ENCODE results near the gene CD163. TPM values are rescaled to one million over a fixed set of nuclear protein-coding genes. Genes with fewer than 3 reads are reported as not detected.

CD163 gene
- total RNA-seq, 2 donors from 2014 or later, result 10.6 to 65.0 TPM

DNA sequence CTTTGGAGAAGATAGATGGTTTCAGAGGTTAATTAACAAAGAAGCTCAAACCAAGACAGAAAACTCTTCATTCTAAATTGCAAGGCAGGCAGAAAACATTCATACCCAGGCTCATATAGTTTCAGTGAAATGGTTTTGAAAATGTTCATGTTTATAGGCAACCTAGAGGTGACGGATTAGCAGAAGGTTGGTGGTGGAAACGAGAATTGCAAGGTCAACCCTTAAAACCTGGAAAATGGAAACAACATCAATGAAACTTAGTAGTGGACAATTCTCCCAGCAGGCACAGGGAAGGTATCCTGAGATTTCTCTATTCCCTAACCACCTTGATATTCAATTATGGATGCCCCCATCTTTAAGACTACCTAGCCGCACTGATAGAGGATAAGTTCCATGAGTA is 965 bp downstream of the CD163 start:
- no peak overlapping the region for H3K4me3 ChIP-seq
- intact Hi-C loops (cut with DNase I), result no loop called here
- TF ChIP-seq POLR2AphosphoS5 (IDR thresholded peaks at IDR 0.05) (no peak), POLR2A (IDR thresholded peaks at IDR 0.05) (no peak)
- TF ChIP-seq, protein P1, sequence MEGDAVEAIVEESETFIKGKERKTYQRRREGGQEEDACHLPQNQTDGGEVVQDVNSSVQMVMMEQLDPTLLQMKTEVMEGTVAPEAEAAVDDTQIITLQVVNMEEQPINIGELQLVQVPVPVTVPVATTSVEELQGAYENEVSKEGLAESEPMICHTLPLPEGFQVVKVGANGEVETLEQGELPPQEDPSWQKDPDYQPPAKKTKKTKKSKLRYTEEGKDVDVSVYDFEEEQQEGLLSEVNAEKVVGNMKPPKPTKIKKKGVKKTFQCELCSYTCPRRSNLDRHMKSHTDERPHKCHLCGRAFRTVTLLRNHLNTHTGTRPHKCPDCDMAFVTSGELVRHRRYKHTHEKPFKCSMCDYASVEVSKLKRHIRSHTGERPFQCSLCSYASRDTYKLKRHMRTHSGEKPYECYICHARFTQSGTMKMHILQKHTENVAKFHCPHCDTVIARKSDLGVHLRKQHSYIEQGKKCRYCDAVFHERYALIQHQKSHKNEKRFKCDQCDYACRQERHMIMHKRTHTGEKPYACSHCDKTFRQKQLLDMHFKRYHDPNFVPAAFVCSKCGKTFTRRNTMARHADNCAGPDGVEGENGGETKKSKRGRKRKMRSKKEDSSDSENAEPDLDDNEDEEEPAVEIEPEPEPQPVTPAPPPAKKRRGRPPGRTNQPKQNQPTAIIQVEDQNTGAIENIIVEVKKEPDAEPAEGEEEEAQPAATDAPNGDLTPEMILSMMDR (IDR thresholded peaks at IDR 0.05), result no peak
- H3K27ac ChIP-seq, result no peak overlapping the region
- no peaks in the 10 kb centered on the region for H3K4me1 ChIP-seq (replicated peaks)
- no peaks in the 10 kb centered on the region for H3K9me3 ChIP-seq
- DNase-seq (ENCODE audit: low spot score), result no peak
- H3K27me3 ChIP-seq (replicated peaks; ENCODE audit: insufficient read depth), result no peaks in the 10 kb centered on the region
- no peaks in the 10 kb centered on the region for H3K36me3 ChIP-seq
- 78% methylated on average over 3 of the region's 3 CpGs for WGBS

GRCh38 chr12:7501031-7501588 is 2.5 kb downstream of the CD163 start:
- Histone ChIP-seq H3K9me3 (no peaks in the 10 kb centered on the region), H3K27ac (no peak overlapping the region), H3K27me3 (replicated peaks; ENCODE audit: insufficient read depth) (no peaks in the 10 kb centered on the region), H3K4me3 (no peak overlapping the region), H3K4me1 (replicated peaks) (no peaks in the 10 kb centered on the region), H3K36me3 (no peaks in the 10 kb centered on the region)
- intact Hi-C loops (cut with DNase I), result no loop called here
- no peak for TF ChIP-seq POLR2A (IDR thresholded peaks at IDR 0.05)
- DNase-seq (ENCODE audit: low spot score), result no peak
- 80% methylated on average over 6 of the region's 6 CpGs for WGBS

- Histone ChIP-seq H3K36me3 (no peaks in the 10 kb centered on the region), H3K4me1 (replicated peaks) (no peaks in the 10 kb centered on the region), H3K9me3 (no peaks in the 10 kb centered on the region), H3K4me3 (no peak overlapping the region), H3K27me3 (replicated peaks; ENCODE audit: insufficient read depth) (no peaks in the 10 kb centered on the region), H3K27ac (no peak overlapping the region)
- intact Hi-C loops (cut with DNase I), result no loop called here
- no peak for DNase-seq (ENCODE audit: low spot score)
- 90% methylated on average over 1 of the region's 1 CpG for WGBS
- TF ChIP-seq POLR2AphosphoS5 (IDR thresholded peaks at IDR 0.05) (no peak), POLR2A (IDR thresholded peaks at IDR 0.05) (no peak)
- TF ChIP-seq, protein P1 (IDR thresholded peaks at IDR 0.05), result no peak
These were observed 3.9 kb downstream of the CD163 start for GRCh38 chr12:7499636-7500035.

DNA sequence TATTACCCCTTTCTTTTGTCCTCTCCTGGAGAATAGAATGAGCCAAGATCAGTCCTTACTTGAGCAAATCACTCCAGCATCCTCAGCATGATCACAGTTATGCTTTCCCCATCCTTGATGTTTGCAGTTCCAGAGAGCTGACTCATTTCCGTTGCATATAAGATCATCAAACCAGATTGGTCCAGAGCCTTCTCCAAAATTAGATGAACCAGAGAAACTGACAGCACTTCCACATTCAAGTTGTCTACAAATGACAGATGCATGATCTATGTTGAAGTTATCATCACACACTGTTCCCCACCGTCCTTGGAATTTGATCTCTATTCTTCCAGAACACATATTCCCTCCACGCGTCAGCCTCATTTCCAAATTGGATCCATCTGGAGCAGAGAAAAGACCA is 4.8 kb downstream of the CD163 start:
- no peaks in the 10 kb centered on the region for H3K4me1 ChIP-seq (replicated peaks)
- no peak overlapping the region for H3K4me3 ChIP-seq
- intact Hi-C loops (cut with DNase I), result no loop called here
- no peak for DNase-seq (ENCODE audit: low spot score)
- H3K27ac ChIP-seq, result no peak overlapping the region
- no peaks in the 10 kb centered on the region for H3K9me3 ChIP-seq
- TF ChIP-seq POLR2AphosphoS5 (IDR thresholded peaks at IDR 0.05) (no peak), POLR2A (IDR thresholded peaks at IDR 0.05) (no peak)
- no peaks in the 10 kb centered on the region for H3K27me3 ChIP-seq (replicated peaks; ENCODE audit: insufficient read depth)
- WGBS, result 43% methylated on average over 4 of the region's 4 CpGs
- no peaks in the 10 kb centered on the region for H3K36me3 ChIP-seq

DNA sequence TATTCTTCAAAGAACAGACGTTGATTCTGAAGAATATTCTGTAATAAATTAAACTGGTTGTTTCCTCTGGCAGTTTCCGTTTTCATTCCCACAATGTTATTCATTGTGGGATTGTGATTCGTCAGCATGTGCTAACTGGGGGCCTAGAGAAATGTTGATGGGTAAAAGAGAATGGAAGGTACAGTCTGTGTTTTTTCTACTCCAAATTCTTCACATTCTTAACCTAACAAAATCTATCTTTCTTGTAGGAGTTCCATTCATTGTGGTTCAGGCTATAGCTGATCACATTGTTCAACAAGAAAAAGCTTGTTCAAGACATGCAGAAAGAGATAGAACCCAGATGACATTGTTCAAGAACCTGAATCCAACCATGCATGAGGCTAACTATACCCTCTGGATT is 5.9 kb downstream of the CD163 start:
- Histone ChIP-seq H3K9me3 (no peaks in the 10 kb centered on the region), H3K4me1 (replicated peaks) (no peaks in the 10 kb centered on the region), H3K4me3 (no peak overlapping the region), H3K27me3 (replicated peaks; ENCODE audit: insufficient read depth) (no peaks in the 10 kb centered on the region), H3K36me3 (no peaks in the 10 kb centered on the region), H3K27ac (no peak overlapping the region)
- DNase-seq (ENCODE audit: low spot score), result no peak
- WGBS, result 41% methylated on average over 3 of the region's 3 CpGs
- intact Hi-C loops (cut with DNase I), result no loop called here
- TF ChIP-seq POLR2AphosphoS5 (IDR thresholded peaks at IDR 0.05) (no peak), POLR2A (IDR thresholded peaks at IDR 0.05) (no peak)
- TF ChIP-seq, protein P1 (IDR thresholded peaks at IDR 0.05), result no peak

- Histone ChIP-seq H3K9me3 (no peaks in the 10 kb centered on the region), H3K36me3 (no peaks in the 10 kb centered on the region), H3K4me1 (replicated peaks) (no peaks in the 10 kb centered on the region), H3K27ac (no peak overlapping the region), H3K27me3 (replicated peaks; ENCODE audit: insufficient read depth) (no peaks in the 10 kb centered on the region), H3K4me3 (no peak overlapping the region)
- no peak for DNase-seq (ENCODE audit: low spot score)
- WGBS, result 31% methylated on average over 4 of the region's 4 CpGs
- TF ChIP-seq, protein P1 (IDR thresholded peaks at IDR 0.05), result no peak
- no peak for TF ChIP-seq POLR2A (IDR thresholded peaks at IDR 0.05)
- TF ChIP-seq POLR2AphosphoS5 (IDR thresholded peaks at IDR 0.05), result no peak
- intact Hi-C loops (cut with DNase I), result no loop called here
These were observed 7.1 kb downstream of the CD163 start for GRCh38 chr12:7496451-7496850.

Measured in prostate gland (tissue), 2 donors.